ENCODE measurements around the gene KRTAP10-6.
"Not testable (repeated sequence)": the region's sequence is repeated elsewhere in the genome, so short reads cannot be mapped to it uniquely, and the experiment has no call there.

Gene KRTAP10-6

GRCh38 chr21:44568261-44568660, 24.0 kb downstream of the KRTAP10-6 start:
- Mint-ChIP-seq H3K4me3 (no peak overlapping the region), H3K9me3 (peaks cover 1 to 10% of the 10 kb centered on the region in 2 donors), H3K27ac (no peak overlapping the region), H3K27me3 (no peaks in the 10 kb centered on the region), H3K4me1 (peaks cover 14% of the 10 kb centered on the region)
- ATAC-seq = no peak
- no peak for DNase-seq

GRCh38 chr21:44567481-44568171, 24.7 kb downstream of the KRTAP10-6 start:
- H3K4me3 Mint-ChIP-seq = no peak overlapping the region
- no peak overlapping the region for H3K27ac Mint-ChIP-seq
- peaks cover 7 to 16% of the 10 kb centered on the region in 2 donors for H3K9me3 Mint-ChIP-seq
- DNase-seq (no peak), ATAC-seq (no peak)
- H3K27me3 Mint-ChIP-seq = no peaks in the 10 kb centered on the region
- H3K4me1 Mint-ChIP-seq = peaks cover 14% of the 10 kb centered on the region

GRCh38 chr21:44566403-44566802, 25.9 kb downstream of the KRTAP10-6 start:
- no peak for ATAC-seq
- H3K9me3 Mint-ChIP-seq = peaks cover 16 to 22% of the 10 kb centered on the region in 2 donors
- H3K27ac Mint-ChIP-seq = peak overlapping the region in 1 of 2 donors; percentile 67
- DNase-seq = no peak
- no peak overlapping the region for H3K4me3 Mint-ChIP-seq
- no peaks in the 10 kb centered on the region for H3K27me3 Mint-ChIP-seq
- peaks cover 14% of the 10 kb centered on the region for H3K4me1 Mint-ChIP-seq

- no peak for DNase-seq
- Mint-ChIP-seq H3K4me1 (peaks cover 14% of the 10 kb centered on the region), H3K27me3 (no peaks in the 10 kb centered on the region), H3K9me3 (peaks cover 22 to 30% of the 10 kb centered on the region in 2 donors), H3K4me3 (peak overlapping the region; percentile 18 to 55), H3K27ac (peak overlapping the region in 1 of 2 donors; percentile 14)
- peak; percentile 60 for ATAC-seq
These were observed 27.3 kb downstream of the KRTAP10-6 start for GRCh38 chr21:44564886-44565598.

GRCh38 chr21:44564099-44564498, 28.2 kb downstream of the KRTAP10-6 start:
- H3K4me3 Mint-ChIP-seq = no peak overlapping the region
- peaks cover 24 to 39% of the 10 kb centered on the region in 2 donors for H3K9me3 Mint-ChIP-seq
- no peak overlapping the region for H3K27ac Mint-ChIP-seq
- DNase-seq (no peak), ATAC-seq (no peak)
- H3K27me3 Mint-ChIP-seq = no peaks in the 10 kb centered on the region
- peaks cover 14% of the 10 kb centered on the region for H3K4me1 Mint-ChIP-seq

GRCh38 chr21:44558695-44559094, 33.6 kb downstream of the KRTAP10-6 start, which contains the start of gene KRTAP10-3:
Gene KRTAP10-3 (minus strand): TSS chr21:44558795. CDS start chr21:44558715, 80 bp downstream.
- Mint-ChIP-seq H3K4me3 (no peak within 1 kb of the TSS), H3K27ac (peak within 1 kb of the TSS in 1 of 2 donors; percentile 47), H3K27me3 (no peaks in the 10 kb centered on the region), H3K9me3 (peaks cover 28 to 51% of the 10 kb centered on the region in 2 donors), H3K4me1 (no peaks in the 10 kb centered on the region)
- DNase-seq (no peak), ATAC-seq (no peak)

GRCh38 chr21:44558329-44558675, 34.0 kb downstream of the KRTAP10-6 start:
- not testable (repeated sequence) for H3K27ac Mint-ChIP-seq, ATAC-seq, H3K4me3 Mint-ChIP-seq, H3K4me1 Mint-ChIP-seq, H3K27me3 Mint-ChIP-seq, DNase-seq
- peaks cover 29 to 49% of the 10 kb centered on the region in 2 donors for H3K9me3 Mint-ChIP-seq

- ATAC-seq (no peak), DNase-seq (no peak)
- Mint-ChIP-seq H3K9me3 (peaks cover 29 to 49% of the 10 kb centered on the region in 2 donors), H3K27ac (peak overlapping the region in 1 of 2 donors; percentile 47), H3K4me3 (no peak overlapping the region), H3K27me3 (no peaks in the 10 kb centered on the region), H3K4me1 (no peaks in the 10 kb centered on the region)
These were observed 34.6 kb downstream of the KRTAP10-6 start for GRCh38 chr21:44557491-44558328.

GRCh38 chr21:44556879-44557278, 35.4 kb downstream of the KRTAP10-6 start:
- no peak for DNase-seq
- no peak for ATAC-seq
- Mint-ChIP-seq H3K4me3 (no peak overlapping the region), H3K27me3 (no peaks in the 10 kb centered on the region), H3K27ac (no peak overlapping the region), H3K9me3 (peaks cover 23 to 42% of the 10 kb centered on the region in 2 donors), H3K4me1 (no peaks in the 10 kb centered on the region)

GRCh38 chr21:44555200-44555875, 37.0 kb downstream of the KRTAP10-6 start:
- H3K4me3 Mint-ChIP-seq = no peak overlapping the region
- peaks cover 15 to 32% of the 10 kb centered on the region in 2 donors for H3K9me3 Mint-ChIP-seq
- peaks cover 4% of the 10 kb centered on the region for H3K4me1 Mint-ChIP-seq
- H3K27me3 Mint-ChIP-seq = no peaks in the 10 kb centered on the region
- no peak for ATAC-seq
- no peak for DNase-seq
- no peak overlapping the region for H3K27ac Mint-ChIP-seq

GRCh38 chr21:44552681-44553080, 39.6 kb downstream of the KRTAP10-6 start:
- peaks cover 13% of the 10 kb centered on the region for H3K4me1 Mint-ChIP-seq
- H3K4me3 Mint-ChIP-seq = no peak overlapping the region
- ATAC-seq (no peak), DNase-seq (no peak)
- peaks cover 8 to 26% of the 10 kb centered on the region in 2 donors for H3K9me3 Mint-ChIP-seq
- H3K27ac Mint-ChIP-seq = no peak overlapping the region
- no peaks in the 10 kb centered on the region for H3K27me3 Mint-ChIP-seq

GRCh38 chr21:44552136-44552535, 40.2 kb downstream of the KRTAP10-6 start:
- DNase-seq (no peak), ATAC-seq (no peak)
- H3K4me1 Mint-ChIP-seq = peaks cover 18% of the 10 kb centered on the region
- no peaks in the 10 kb centered on the region for H3K27me3 Mint-ChIP-seq
- no peak overlapping the region for H3K27ac Mint-ChIP-seq
- H3K4me3 Mint-ChIP-seq = no peak overlapping the region
- peaks cover 13 to 32% of the 10 kb centered on the region in 2 donors for H3K9me3 Mint-ChIP-seq

GRCh38 chr21:44551340-44551961, 40.9 kb downstream of the KRTAP10-6 start, which contains the start of gene KRTAP10-2:
Gene KRTAP10-2 (minus strand): TSS chr21:44551505. CDS start chr21:44551458, 47 bp downstream.
- Mint-ChIP-seq H3K4me3 (no peak within 1 kb of the TSS), H3K27me3 (no peaks in the 10 kb centered on the region), H3K4me1 (peaks cover 22% of the 10 kb centered on the region), H3K27ac (no peak within 1 kb of the TSS), H3K9me3 (peaks cover 20 to 38% of the 10 kb centered on the region in 2 donors)
- DNase-seq (no peak), ATAC-seq (no peak)

- Mint-ChIP-seq H3K27ac (no peak overlapping the region), H3K4me3 (no peak overlapping the region), H3K9me3 (peaks cover 22 to 40% of the 10 kb centered on the region in 2 donors), H3K27me3 (no peaks in the 10 kb centered on the region), H3K4me1 (peaks cover 22% of the 10 kb centered on the region)
- DNase-seq (no peak), ATAC-seq (no peak)
These were observed 41.5 kb downstream of the KRTAP10-6 start for GRCh38 chr21:44550807-44551206.
